CD4-positive, alpha-beta T cell treated with Interleukin-21 for 1 hour (primary cell): ENCODE measurements around the gene AP4E1.
"Not testable (repeated sequence)": the region's sequence is repeated elsewhere in the genome, so short reads cannot be mapped to it uniquely, and the experiment has no call there.

Experiments
- DNase-seq: peaks from one replicate; pipeline ENCODE4 v3.0.0-alpha.2; 2020

Gene AP4E1

DNA sequence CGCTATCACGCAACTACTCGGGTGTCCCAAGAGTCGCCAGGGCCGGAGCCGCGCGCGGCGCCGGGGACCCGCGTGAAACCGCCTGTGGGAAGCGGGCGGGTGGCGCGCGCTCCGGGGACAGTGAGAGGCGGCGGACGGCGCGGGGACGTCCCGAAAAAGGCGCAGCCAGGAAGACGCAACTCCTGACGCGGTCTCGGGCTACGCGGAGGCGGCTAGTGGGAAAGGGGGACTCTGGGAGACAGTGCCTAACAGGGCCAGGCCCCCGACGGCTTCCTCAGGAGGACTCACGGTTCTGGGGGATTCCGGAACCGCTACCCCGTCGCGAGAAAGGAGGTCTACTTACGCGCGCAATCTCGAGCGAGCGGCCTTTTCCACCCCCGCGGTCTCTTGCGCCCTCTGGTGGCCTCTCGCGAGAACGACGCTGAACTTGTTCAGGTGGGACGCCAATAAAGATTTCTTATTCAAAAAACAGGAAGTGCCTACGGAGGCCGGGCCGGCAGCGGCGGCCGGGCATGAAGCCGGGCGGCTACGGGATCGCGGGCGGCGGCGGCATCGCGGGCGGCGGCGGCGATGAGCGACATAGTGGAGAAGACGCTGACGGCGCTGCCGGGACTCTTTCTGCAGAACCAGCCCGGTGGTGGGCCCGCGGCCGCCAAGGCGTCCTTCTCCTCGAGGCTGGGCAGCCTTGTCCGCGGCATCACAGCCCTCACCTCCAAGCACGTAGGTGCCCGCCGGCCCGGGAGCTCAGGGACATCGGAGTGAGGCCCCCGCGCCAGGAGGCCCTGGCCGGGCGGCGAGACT is at the start of gene AP4E1:
TSS of gene AP4E1 (plus strand) at position 475 of the 801 bp plus-strand sequence. CDS start at position 571, 96 bp downstream.
- DNase-seq, result peak; percentile 97

GRCh38 chr15:50860824-50861223 is 47.7 kb upstream of the AP4E1 start:
- DNase-seq, result no peak

DNA sequence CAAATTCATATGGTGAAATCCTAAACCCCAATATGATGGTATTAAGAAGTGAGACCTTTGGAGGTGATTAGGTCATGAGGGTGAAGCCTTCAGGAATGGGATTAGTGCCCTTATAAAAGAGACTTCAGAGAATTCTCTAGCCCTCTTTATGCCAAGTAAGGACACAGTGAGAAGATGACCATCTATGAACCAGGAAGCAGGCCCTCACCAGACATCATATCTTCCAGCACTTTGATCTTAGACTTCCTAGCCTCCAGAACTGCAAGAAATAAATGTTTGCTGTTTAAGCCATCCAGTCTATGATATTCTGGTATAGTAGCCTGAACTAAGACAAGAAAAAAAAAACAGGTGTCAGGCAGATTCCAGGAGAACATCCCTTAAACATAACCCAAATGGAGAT is 45.9 kb upstream of the AP4E1 start:
- no peak for DNase-seq

DNA sequence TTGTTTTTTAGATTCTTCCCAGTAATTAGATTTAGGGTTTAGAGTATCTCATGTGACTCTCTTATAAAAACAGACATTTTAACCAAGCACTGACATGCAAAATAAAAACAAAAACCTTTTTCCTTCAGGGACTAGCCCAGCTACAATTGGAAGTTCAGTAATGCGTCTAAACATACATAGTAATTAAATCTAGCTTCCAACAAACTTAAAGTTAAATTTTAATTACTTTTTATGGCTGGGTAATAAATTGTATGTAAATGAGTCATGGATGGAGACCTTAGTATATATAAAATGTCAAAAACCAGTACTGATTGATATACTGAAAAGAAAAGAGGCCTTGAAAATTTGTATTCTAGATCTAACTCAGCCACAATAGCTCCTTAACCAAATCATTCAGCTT is 43.6 kb upstream of the AP4E1 start:
- no peak for DNase-seq

GRCh38 chr15:50865515-50866353 is 42.7 kb upstream of the AP4E1 start:
- no peak for DNase-seq

DNA sequence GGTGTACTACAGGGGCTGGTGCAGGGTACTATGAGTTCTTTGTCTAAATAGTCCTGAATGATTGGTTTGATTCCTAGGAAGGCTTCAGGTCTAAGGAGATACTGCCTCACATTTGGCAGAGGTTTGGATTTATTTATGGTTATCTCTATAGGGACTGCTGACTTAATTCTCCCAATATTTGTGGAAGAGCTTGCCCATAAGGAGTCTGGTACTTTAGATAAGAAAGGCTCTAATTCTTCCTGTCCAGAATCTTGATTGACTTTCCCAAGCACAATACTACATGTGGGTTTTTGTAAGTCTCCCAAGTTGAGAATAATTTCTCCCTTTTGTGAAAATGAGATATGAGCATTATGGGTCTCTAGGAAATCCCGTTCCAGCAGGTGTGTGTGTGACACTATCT is 36.7 kb upstream of the AP4E1 start:
- DNase-seq, result no peak

DNA sequence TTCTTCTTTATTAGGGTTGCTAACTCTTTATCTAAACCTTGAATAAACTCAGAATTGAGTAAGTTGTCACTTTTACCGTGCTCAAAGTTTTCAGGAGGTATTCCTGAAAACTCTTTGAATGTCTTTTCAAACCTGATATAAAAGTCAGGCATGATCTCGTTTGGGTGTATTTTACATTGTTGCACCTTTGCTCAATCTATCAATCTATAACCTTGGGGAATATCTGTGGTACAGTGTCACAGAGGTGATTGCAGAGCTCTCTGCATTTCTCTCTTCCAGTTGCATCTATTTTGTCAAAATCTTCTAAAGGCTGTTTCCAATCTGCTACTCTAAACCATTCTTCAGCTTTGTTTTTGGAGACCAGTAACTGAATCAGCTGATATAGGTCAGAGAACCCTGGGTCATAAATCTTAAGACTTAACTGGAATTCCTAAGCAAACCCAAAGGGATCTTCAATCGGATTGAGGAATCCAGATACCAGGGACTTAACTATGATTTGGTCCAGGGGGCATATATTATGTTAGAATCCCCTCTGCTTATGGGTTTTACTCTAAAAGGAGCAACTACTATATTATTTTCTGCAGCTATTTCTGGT is 35.6 kb upstream of the AP4E1 start:
- DNase-seq, result no peak

DNA sequence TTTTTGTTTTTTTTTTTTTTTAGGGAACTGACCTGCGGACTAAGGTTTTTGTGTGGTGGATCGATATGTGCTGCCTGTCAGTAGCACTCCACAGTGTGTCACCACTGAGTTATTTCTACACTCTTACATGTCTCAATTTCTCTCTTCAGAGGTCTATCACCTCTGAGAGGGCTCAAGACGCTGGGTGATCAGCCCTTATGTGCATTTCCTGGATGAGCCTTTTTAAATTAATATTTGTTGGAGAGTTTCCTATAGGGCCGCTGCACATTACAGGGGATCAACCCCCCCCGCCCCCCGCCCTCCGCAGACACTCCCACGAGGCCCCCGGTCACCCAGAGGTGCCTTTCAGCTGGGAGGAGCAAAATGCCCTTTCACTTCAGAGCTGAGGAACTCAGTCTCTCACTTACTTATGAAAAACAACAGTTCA is 34.5 kb upstream of the AP4E1 start:
- DNase-seq, result no peak

- not testable (repeated sequence) for DNase-seq
Measured at GRCh38 chr15:50875238-50875637, 33.2 kb upstream of the AP4E1 start.

GRCh38 chr15:50876260-50876988 is 32.1 kb upstream of the AP4E1 start:
- DNase-seq, result peak; percentile 0

GRCh38 chr15:50876989-50877360 is 31.5 kb upstream of the AP4E1 start:
- DNase-seq, result peak; percentile 80

DNA sequence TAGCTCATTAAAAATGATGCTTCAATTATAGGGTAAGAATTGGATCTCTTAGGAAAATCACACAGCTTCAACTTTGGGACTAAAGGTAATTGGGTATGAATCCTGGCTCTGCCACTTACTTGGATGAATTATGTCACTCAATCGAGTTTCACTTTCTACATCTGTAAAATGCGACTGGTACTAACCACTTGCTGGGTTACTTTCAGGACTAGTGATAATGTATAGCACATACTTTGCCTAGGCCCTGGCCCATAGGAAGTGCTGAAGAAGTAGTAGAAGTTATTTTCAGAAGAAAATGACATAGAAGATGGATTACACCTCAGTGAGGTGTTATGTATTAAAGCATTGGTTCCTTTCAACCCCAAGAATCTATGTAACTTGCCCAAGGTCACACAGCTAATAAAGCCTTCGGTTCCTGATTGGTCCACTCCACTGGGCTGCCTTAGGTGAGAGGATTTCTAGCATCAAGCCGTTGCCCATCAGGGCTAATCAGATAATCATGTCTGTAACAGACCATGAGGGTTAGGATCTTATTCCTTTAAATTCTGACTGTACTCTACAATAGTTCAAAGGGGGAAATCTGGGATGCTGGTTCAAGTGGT is 29.4 kb upstream of the AP4E1 start:
- DNase-seq, result peak; percentile 12

GRCh38 chr15:50880206-50880605 is 28.3 kb upstream of the AP4E1 start:
- DNase-seq, result no peak

GRCh38 chr15:50880651-50881114 is 27.8 kb upstream of the AP4E1 start:
- DNase-seq, result no peak

DNA sequence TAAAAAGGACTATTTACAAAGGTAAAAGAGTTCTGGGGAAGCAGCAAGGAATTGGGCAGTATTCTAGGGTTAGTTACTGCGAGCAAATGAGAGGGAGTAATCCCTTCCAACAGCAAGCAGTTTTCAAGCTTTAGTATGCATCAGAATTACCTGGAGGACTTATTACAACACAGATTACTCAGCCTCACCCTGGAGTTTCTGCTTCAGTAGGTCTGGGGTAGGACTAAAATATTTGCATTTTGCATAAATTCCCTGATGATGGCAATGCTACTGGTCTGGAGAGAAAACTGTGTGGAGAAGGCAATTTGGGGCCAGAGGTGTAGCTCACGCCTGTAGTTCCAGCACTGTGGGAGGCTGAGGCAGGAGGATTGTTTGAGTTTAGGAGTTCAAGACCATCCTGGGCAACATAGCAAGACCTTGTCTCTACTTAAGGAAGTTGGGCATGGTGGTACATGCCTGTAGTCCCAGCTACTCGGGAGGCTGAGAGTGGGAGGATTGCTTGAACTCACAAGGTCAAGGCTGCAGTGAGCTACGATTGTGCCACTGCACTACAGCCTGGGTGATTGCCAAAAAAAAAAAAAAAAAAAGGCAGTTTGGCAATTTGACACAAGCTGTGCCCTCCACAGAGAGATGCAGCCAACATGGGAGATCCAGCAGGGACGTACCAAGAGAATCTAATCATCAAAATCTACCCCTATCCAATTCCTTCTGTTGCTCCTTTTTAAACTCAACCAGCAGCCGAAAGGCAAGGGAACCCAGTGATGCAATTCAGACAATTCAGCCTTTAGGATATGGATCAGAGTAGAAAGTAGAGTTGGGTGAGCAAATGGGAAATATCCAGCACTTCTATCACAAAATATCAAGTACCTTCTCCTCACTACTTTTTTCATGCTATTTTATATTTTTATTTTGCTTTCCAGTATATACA is 27.1 kb upstream of the AP4E1 start:
- DNase-seq, result no peak

DNA sequence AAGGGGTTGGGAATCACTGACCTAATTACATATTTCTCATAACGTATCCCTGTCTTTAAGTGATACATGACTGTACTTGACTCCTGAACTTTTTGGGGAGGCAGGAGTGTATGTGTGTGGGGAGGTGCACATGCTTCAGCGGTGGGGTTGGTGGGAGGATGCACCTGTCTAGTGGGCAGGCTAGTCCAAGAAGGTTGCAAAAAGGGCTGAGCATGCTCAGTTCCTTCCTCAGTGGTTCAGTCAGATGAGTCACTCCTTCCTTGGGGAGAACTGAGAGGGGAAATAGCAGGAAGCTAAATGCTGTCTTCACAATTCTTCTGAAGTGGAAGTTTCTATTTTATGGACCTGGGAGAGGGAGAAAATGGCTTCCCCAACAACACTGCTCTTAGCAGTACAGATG is 24.6 kb upstream of the AP4E1 start:
- no peak for DNase-seq

- no peak for DNase-seq
Measured at GRCh38 chr15:50884540-50884939, 23.9 kb upstream of the AP4E1 start.

- DNase-seq, result no peak
Measured at GRCh38 chr15:50886139-50886467, 22.4 kb upstream of the AP4E1 start.

DNA sequence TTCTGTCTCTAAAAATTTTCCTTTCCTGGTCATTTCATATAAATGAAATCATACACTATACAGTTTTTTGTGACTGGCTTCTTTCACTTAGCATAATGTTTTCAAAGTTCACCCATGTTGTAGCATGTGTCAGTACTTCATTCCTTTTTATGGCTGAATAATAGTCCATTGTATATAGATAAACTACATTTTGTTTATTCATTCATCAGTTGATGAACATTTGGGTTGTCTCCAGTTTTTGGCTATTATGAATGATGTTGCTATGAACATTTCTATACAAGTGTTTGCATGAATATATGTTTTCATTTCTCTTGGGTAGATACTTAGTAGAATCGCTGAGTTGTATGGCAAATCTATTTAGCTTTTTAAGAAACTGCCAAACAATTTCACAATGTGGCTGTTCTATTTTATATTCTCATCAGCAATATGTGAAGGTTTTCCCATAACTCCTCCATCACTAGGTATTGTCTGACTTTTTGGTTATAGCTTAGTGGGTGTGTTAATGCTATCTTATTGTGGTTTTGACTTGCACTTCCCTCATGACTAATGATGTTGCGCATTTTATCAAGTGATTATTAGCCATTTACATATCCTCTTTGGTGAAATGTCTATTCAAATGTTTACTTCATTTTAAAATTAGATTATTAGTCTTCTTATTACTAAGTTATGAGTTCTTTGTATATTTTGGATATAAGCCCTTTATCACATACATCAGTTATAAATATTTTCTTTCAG is 21.7 kb upstream of the AP4E1 start:
- no peak for DNase-seq

GRCh38 chr15:50888054-50888453 is 20.4 kb upstream of the AP4E1 start:
- no peak for DNase-seq

GRCh38 chr15:50889589-50889988 is 18.9 kb upstream of the AP4E1 start:
- no peak for DNase-seq
